Activated T-cell treated with anti-CD3 and anti-CD28 coated beads, Interleukin-2, amount 50 U/mL, for 24 hours (primary cell): ENCODE data around the gene CERS3.
A peak's percentile ranks its signal among the peaks of the same experiment; 100 is the strongest.

Experiments
- DNase-seq: peaks from one replicate; pipeline ENCODE4 v3.0.0-alpha.2; 2020
- H3K27ac Mint-ChIP-seq: 2 replicates; pipeline ENCODE4 v1.8.0; 2020; ENCODE audit warnings: mild to moderate bottlenecking, mixed read lengths
- H3K27me3 Mint-ChIP-seq: 2 replicates; pipeline ENCODE4 v1.8.0; 2020; ENCODE audit warnings: mixed read lengths
- H3K36me3 Mint-ChIP-seq: 2 replicates; pipeline ENCODE4 v1.8.0; 2020; ENCODE audit warnings: low read depth, mixed read lengths
- H3K4me1 Mint-ChIP-seq: 2 replicates; pipeline ENCODE4 v1.8.0; 2020; ENCODE audit warnings: low read depth, mixed read lengths
- H3K4me3 Mint-ChIP-seq: 2 replicates; pipeline ENCODE4 v1.8.0; 2020; ENCODE audit warnings: mild to moderate bottlenecking, moderate library complexity, mixed read lengths
- H3K9me3 Mint-ChIP-seq: 2 replicates; pipeline ENCODE4 v1.8.0; 2020; ENCODE audit warnings: mixed read lengths

Gene CERS3

DNA sequence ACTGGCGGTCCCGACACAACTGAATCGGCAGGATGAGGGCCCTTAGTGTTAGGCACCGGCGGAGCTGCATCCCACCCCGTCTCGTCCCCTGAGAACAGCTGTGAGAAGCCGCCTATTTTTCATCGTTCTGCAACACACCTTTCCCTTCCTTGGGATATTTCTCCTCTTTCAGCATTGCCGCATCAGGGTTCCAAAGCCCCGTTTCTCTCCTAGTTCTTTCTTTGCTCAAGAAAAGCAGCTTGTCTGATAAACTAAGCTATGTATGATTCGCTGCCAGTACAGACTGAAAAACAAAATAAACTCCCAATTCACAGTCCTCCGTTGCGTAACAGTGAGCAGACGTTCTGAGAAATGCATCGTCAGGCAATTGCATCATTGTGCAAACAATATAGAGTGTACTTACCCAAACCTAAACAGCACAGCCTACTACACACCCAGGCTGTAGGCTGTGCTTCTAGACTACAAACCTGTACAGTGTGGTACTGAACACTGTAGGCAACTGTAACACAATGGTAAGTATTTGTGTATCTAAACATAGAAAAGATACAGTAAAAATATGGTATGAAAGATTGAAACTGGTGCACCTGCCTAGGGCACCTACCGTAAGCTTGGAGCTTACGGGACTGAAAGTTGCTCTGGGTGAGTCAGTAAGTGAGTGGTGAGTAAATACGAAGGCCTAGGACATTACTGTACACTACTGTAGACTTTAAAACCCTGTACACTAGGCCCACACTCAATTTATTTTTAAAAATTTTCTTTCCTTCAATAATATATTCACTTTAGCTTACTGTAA, 178.1 kb downstream of the CERS3 start:
- H3K9me3 Mint-ChIP-seq, result no peaks in the 10 kb centered on the region
- H3K4me3 Mint-ChIP-seq, result peak overlapping the region; percentile 83
- H3K36me3 Mint-ChIP-seq, result no peaks in the 10 kb centered on the region
- peaks cover 32% of the 10 kb centered on the region for H3K27me3 Mint-ChIP-seq
- peaks cover 8% of the 10 kb centered on the region for H3K4me1 Mint-ChIP-seq
- no peak for DNase-seq
- H3K27ac Mint-ChIP-seq, result peak overlapping the region; percentile 90
